HG03060 (cell line): Measurements from ENCODE around the gene PAPPA2.
"Not testable (repeated sequence)": the region's sequence is repeated elsewhere in the genome, so short reads cannot be mapped to it uniquely, and the experiment has no call there.

Experiments
- ATAC-seq: cut with Tn5 transposase; IDR thresholded peaks from one replicate; pipeline ENCODE4 v1.9.1; 2021; ENCODE audit warnings: low read depth, moderate number of reproducible peaks; ENCODE audit not compliant: unreplicated experiment

PAPPA2 gene

GRCh38 chr1:176551146-176551545, 88.2 kb downstream of the PAPPA2 start:
- ATAC-seq: no peak

- no peak for ATAC-seq
These were observed 89.4 kb downstream of the PAPPA2 start for GRCh38 chr1:176552217-176552991.

DNA sequence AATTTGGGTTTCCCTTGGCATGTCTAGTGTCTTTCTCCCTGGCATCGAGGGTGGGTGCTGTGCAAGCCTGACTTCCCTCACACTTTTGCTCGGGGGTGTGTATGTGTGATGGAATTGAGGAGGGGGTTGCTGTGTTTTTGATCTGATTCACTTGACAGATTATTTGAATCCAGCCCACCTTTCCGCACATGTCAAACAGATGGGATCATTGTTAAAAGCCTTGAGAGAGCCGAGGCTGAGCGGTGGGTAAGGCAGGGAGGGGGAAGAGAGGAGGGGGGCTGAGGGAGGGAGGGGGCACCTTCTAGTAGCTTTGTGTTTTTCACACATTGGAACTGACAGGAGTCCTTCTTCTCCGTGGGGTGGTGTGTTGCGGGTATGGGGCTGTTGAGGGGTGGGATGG, 90.0 kb downstream of the PAPPA2 start:
- ATAC-seq: no peak

DNA sequence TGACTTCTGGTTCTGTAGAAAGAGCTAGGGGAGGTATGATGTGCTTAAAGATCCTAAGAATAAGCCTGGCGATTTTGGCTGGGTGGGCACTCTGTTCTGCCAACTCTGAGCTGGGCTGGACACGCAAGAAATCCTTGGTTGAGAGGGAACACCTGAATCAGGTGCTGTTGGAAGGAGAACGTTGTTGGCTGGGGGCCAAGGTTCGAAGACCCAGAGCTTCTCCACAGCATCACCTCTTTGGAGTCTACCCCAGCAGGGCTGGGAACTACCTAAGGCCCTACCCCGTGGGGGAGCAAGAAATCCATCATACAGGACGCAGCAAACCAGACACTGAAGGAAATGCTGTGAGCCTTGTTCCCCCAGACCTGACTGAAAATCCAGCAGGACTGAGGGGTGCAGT, 93.3 kb downstream of the PAPPA2 start:
- ATAC-seq: no peak

DNA sequence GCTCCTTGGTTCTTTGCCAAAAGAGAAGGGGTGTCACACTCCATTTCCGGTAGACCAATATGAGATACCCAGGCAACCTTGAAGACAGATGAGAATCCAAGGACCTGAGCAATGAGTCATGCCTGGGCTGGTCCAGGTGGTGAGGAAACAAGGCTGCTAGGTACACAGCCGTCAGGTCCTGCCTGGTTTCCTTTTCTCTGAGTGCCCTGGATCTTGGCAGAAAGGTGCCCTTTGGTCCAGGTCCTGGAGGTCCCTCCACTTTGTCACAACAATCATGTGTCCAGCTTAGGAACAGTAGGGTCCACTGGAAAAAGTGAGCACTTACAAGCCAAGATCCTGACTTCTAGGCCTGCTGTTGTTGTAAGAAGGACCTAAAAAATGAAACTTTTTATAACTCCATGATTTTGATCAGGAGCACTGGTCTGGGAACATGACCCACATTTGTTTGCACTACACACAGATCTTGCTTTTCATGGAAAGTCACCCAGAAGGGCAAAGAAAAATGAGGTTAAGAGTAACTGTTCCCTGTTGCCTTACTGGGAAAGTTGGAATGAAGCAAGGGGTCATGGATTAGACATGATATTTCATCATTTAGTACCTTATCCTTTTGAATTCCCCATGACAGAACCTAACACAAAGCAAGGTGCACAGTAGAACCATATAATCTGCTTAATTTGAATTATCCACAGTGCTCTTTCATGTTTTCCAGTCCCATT, 94.7 kb downstream of the PAPPA2 start:
- ATAC-seq: no peak

- ATAC-seq: no peak
These were observed 95.6 kb downstream of the PAPPA2 start for GRCh38 chr1:176558561-176558960.

- ATAC-seq: no peak
These were observed 96.5 kb downstream of the PAPPA2 start for GRCh38 chr1:176559474-176559873.

GRCh38 chr1:176559878-176560277, 96.9 kb downstream of the PAPPA2 start:
- no peak for ATAC-seq

- no peak for ATAC-seq
These were observed 97.7 kb downstream of the PAPPA2 start for GRCh38 chr1:176560681-176561080.

DNA sequence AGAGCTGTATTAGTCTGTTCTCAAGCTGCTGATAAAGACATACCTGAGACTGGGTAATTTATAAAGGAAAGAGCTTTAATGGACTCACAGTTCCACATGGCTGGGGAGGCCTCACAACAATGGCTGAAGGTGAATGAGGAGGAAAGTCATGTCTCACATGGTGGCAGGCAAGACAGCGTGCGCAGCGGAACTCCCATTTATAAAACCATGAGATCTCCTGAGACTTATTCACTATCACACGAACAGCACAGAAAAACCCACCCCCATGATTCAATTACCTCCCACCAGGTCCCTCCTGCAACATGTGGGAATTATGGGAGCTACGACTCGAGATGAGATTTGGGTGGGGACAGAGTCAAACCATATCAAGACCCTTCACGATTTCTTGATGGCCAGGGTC, 98.8 kb downstream of the PAPPA2 start:
- not testable (repeated sequence) for ATAC-seq

DNA sequence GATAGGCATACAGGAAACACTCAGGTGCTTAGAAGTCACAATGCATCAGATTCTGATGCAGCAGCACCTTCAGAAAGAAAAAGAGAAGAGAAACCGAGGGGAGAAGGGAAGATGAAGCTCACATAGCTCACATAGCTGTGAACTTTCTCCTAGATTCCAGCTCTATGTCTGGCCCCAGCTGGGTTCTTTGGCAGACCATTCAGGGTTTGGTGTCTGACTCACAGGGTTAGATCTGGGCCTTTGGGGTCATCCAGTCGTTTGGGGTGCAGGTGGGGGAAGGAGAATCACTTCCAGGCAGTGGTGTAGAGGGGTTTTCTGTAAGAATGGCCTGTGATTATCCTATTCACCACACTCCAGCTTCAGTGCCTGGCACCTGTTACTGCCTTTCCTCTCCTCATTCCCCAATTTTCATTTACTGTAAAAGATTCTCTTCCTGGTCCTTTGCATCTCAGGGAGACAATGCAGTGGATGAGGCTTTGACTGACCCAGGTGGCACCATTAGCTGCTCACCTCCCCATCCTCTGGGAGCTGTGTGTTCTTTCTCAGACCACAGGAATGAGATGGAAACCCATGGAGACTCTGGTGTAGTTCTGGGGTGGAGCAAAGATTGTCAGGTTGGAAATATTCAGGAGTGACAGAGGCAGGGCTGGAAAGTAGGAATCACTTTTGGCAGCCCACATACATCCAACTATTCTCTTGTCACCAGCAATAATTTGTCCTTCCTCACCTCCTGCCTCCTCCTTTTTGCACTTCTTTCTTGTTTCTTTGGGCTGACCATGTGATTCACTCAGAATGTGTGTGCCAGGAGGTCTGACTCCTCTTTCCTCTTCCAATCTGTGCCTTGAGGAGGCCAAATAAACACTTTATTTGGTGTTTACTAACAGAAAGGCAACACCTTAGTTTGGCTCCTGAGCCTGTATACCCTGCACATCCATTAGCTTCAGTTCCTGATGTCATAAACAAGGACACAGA, 103.3 kb downstream of the PAPPA2 start:
- ATAC-seq: no peak

- no peak for ATAC-seq
These were observed 104.3 kb downstream of the PAPPA2 start for GRCh38 chr1:176567190-176567794.

DNA sequence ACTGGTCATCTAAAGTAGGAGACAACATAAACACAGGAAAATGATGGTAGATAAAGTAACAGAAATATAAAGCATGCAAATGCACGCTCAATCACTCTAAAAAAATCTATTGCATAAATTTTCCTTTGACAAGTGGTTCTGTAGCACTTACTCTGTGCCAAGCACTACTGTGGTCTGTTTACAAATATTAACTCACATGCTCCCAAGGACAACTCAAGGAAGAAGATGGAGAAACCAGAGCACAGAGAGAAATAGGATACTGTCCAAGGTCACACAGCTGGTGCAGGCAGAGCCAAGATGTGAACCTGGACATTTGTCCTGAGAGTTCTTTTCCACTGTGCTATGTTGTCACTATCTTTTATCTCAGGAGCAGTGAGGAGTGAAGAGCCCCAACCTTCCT, 105.2 kb downstream of the PAPPA2 start:
- no peak for ATAC-seq

- ATAC-seq: no peak
These were observed 111.8 kb downstream of the PAPPA2 start for GRCh38 chr1:176574756-176575155.

DNA sequence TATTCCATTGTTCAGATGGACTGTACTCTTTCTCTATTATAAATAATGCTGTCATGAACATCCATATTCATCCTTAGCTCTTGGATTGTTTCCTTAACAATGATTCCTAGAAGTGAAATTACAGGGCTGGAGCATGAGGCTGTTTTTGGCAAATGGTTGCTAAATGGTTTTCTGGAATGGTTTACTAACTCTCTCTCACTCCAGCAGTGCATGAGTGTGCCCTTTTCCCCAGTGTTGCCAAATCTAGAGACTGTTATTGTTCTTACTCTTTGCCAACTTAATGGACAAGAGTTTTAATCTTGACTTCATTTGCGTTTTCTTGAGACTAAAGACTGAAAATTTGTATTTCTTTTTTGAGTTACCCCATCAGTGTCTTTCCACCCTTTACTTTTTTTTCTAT, 113.0 kb downstream of the PAPPA2 start:
- ATAC-seq: no peak

GRCh38 chr1:176576670-176577069, 113.7 kb downstream of the PAPPA2 start:
- ATAC-seq: no peak

DNA sequence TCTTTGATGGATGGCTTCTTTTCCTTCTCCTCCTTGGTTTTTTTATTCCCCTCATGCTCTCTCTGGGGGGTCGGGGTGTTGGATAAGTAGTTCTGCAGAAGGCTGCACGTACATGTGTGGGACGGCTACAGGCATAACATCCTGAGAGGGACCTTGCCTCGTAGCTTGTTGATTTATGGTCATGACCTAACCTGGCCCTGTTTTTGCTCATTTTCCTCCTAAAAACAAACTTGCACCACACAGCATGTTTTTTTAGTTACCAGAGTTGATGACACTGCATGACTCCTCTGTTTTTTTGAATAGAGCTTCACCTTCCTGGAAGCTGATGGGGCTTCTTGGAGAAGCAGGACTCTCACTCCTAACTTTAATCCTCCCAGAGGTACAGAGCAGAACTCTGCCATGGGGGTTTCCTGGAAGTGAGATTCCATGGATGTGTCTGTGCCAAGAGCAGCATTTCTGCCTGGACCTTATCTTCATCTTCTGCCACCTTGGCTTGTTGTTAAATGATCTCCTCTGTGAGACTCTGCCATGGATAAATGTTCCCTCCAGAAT, 114.7 kb downstream of the PAPPA2 start:
- no peak for ATAC-seq

GRCh38 chr1:176579087-176579486, 116.1 kb downstream of the PAPPA2 start:
- no peak for ATAC-seq

DNA sequence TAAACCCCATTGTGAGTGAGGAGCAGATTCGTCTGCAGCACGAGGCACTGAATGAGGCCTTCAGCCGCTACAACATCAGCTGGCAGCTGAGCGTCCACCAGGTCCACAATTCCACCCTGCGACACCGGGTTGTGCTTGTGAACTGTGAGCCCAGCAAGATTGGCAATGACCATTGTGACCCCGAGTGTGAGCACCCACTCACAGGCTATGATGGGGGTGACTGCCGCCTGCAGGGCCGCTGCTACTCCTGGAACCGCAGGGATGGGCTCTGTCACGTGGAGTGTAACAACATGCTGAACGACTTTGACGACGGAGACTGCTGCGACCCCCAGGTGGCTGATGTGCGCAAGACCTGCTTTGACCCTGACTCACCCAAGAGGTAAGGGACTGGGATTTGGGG, 132.2 kb downstream of the PAPPA2 start:
- no peak for ATAC-seq

GRCh38 chr1:176601348-176601747, 138.4 kb downstream of the PAPPA2 start:
- ATAC-seq: no peak
